ENCODE results near the gene YIPF5. TPM values are rescaled to one million over a fixed set of nuclear protein-coding genes. Genes with fewer than 3 reads are reported as not detected.

Gene YIPF5
- polyA plus RNA-seq, 1 experiment: 91.7 TPM

DNA sequence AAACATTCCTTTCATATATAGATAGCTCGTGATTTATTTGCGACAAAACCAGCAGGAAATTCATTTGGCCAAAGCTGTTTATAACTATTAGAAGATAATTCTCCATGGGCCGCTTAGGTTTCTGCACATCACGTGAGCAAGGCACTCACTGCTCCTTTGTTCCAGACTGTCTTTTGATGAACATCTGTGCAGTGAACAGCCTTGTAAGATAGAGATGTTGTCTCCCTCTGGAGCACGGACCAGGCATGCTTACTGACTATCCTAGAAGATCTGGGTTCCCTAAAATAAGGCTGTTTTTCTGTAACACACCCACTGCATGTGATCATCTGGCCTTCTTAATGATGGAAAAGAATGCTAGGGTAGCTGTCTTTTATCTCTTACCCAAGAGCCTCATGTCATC, 30.9 kb downstream of the YIPF5 start:
- Histone ChIP-seq H3K4me3 (ENCODE audit: low read depth, low read length) (no peak overlapping the region), H3K27me3 (ENCODE audit: control insufficient read depth, insufficient read depth, low read length) (no peaks in the 10 kb centered on the region), H3K36me3 (ENCODE audit: control insufficient read depth, insufficient read depth, low read length) (no peaks in the 10 kb centered on the region)
- DNase-seq (ENCODE audit: low read depth): no peak
- POLR2A ChIA-PET: no interaction called here
- TF ChIP-seq CTCF (IDR thresholded peaks at IDR 0.05; ENCODE audit: insufficient read depth, low read depth, low read length): peak; percentile 53
- CTCF ChIA-PET: interaction anchor here (0.5 to 2.1 kb wide), 15 partner anchors 8 to 1218 kb away, joined by 3 to 5 read pairs (median 3); no protein-coding TSS in a partner anchor

- DNase-seq (ENCODE audit: low read depth): no peak
- no peak for TF ChIP-seq CTCF (IDR thresholded peaks at IDR 0.05; ENCODE audit: insufficient read depth, low read depth, low read length)
- Histone ChIP-seq H3K27me3 (ENCODE audit: control insufficient read depth, insufficient read depth, low read length) (no peaks in the 10 kb centered on the region), H3K4me3 (ENCODE audit: low read depth, low read length) (no peak overlapping the region), H3K36me3 (ENCODE audit: control insufficient read depth, insufficient read depth, low read length) (no peaks in the 10 kb centered on the region)
- ChIA-PET POLR2A (no interaction called here), CTCF (no interaction called here)
These were observed 35.2 kb downstream of the YIPF5 start for GRCh38 chr5:144135113-144135762.

GRCh38 chr5:144134194-144134826, 36.1 kb downstream of the YIPF5 start:
- Histone ChIP-seq H3K4me3 (ENCODE audit: low read depth, low read length) (no peak overlapping the region), H3K36me3 (ENCODE audit: control insufficient read depth, insufficient read depth, low read length) (no peaks in the 10 kb centered on the region), H3K27me3 (ENCODE audit: control insufficient read depth, insufficient read depth, low read length) (no peaks in the 10 kb centered on the region)
- TF ChIP-seq CTCF (IDR thresholded peaks at IDR 0.05; ENCODE audit: insufficient read depth, low read depth, low read length): no peak
- ChIA-PET POLR2A (no interaction called here), CTCF (no interaction called here)
- DNase-seq (ENCODE audit: low read depth): no peak

DNA sequence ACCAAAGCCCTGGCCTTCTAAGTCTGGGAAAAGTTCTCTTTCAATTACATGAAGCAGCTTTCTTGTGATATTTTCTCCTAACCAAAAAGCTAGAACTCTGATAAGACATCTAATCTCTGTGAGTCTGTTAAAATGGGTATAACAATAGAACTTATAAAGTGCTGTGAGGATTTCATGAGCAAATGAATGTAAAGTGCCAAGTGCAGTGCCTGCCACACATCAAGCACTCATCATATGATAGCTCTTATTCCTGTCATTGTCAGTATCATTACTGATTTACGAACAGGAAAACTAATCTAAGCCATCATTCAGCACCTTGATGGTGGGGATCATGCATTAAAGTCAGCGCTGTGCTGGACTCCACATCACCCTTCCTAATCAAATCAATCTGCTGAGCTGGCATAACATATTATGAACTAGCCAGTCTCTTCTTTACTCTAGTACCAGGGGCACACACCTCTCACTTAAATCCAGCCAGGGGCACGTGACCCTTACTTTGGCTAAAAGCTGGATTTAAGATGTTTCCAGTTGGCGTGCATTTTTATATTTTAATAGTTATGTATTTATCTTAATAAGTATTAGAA, 37.3 kb downstream of the YIPF5 start:
- no peak for TF ChIP-seq CTCF (IDR thresholded peaks at IDR 0.05; ENCODE audit: insufficient read depth, low read depth, low read length)
- no peak for DNase-seq (ENCODE audit: low read depth)
- ChIA-PET CTCF (interaction anchor here (1.0 to 1.6 kb wide), 3 partner anchors 10 to 15 kb away, joined by 3 to 12 read pairs (median 3); no protein-coding TSS in a partner anchor), POLR2A (no interaction called here)
- H3K27me3 ChIP-seq (ENCODE audit: control insufficient read depth, insufficient read depth, low read length): no peaks in the 10 kb centered on the region
- H3K36me3 ChIP-seq (ENCODE audit: control insufficient read depth, insufficient read depth, low read length): no peaks in the 10 kb centered on the region
- H3K4me3 ChIP-seq (ENCODE audit: low read depth, low read length): no peak overlapping the region

DNA sequence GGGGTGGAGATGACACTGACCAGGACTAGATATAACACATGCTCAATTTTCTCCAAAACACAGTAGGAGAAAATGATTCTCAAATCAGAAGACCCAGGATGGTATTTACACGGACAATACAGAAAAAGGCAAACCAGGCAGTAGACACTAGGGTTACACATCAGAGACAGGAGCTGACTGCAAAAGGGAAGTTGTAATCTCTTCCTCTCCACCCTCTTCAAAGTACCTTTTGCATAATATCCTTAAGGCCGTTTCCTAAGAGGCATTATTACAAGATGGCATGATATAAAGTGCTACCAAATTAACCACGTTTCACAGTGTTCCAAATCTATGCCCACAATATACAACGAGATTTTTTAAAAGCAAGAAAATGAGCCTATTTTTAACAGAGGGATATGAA, 39.2 kb downstream of the YIPF5 start:
- DNase-seq (ENCODE audit: low read depth): no peak
- Histone ChIP-seq H3K4me3 (ENCODE audit: low read depth, low read length) (no peak overlapping the region), H3K27me3 (ENCODE audit: control insufficient read depth, insufficient read depth, low read length) (no peaks in the 10 kb centered on the region), H3K36me3 (ENCODE audit: control insufficient read depth, insufficient read depth, low read length) (no peaks in the 10 kb centered on the region)
- ChIA-PET POLR2A (no interaction called here), CTCF (interaction anchor here (1.1 to 1.6 kb wide), 3 partner anchors 9 to 14 kb away, joined by 3 to 6 read pairs (median 4); no protein-coding TSS in a partner anchor)
- TF ChIP-seq CTCF (IDR thresholded peaks at IDR 0.05; ENCODE audit: insufficient read depth, low read depth, low read length): no peak

Data from BJ (cell line).